ENCODE measurements around the gene NRXN3. TPM values are rescaled to one million over a fixed set of nuclear protein-coding genes. Genes with fewer than 3 reads are reported as not detected.
A peak's percentile ranks its signal among the peaks of the same experiment; 100 is the strongest.

Gene NRXN3
- total and polyA plus RNA-seq, 2 of the 4 experiments (the other 2 are of a cell fraction) = 4.8 to 25.1 TPM

DNA sequence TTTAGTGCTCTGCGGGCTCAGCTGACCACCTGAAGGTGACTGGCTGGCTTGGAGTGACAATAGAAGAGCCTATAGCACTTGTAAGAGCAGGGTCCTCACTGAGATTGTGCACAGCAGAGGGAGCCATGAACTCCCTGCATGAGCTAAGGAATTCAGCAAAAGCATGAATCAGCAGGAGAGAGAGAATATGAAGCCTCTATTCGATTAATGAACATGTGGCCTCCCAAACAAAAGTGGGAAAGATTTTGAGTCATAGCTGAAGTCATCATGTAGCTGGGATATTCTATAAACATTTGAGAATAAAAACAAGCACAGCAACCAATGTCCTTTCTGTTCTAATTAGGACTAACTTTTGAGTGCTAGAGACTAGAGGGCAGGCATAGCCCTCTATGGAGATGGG, 1414.5 kb downstream of the NRXN3 start:
- peaks cover 14% of the 10 kb centered on the region for H3K4me1 ChIP-seq (ENCODE audit: control insufficient read depth, insufficient read depth, low read length)
- H3K36me3 ChIP-seq (ENCODE audit: control insufficient read depth, insufficient read depth, low read length) = no peaks in the 10 kb centered on the region
- H3K18ac ChIP-seq (ENCODE audit: low read depth, low read length) = peak overlapping the region; percentile 98
- H3K27ac ChIP-seq (ENCODE audit: insufficient read depth, low read length) = peak overlapping the region; percentile 85
- BruUV-seq (replicated peaks) = no TSS peak
- H4K8ac ChIP-seq (ENCODE audit: low read depth in 2 of 2, low read length in 2 of 2) = peak overlapping the region; percentile 80 to 90
- H3K27me3 ChIP-seq (ENCODE audit: control insufficient read depth, insufficient read depth, low read length) = no peaks in the 10 kb centered on the region
- H2BK15ac ChIP-seq (ENCODE audit: low read depth, low read length) = peak overlapping the region; percentile 95
- peak overlapping the region; percentile 25 for H3K9ac ChIP-seq (ENCODE audit: low read depth, low read length)
- no peaks in the 10 kb centered on the region for H4K20me1 ChIP-seq (ENCODE audit: insufficient read depth, low read length)
- peak overlapping the region; percentile 62 for H3K14ac ChIP-seq (replicated peaks; ENCODE audit: low read depth, low read length)
- peak overlapping the region; percentile 97 for H2BK120ac ChIP-seq (ENCODE audit: low read depth, low read length)
- H2AK5ac ChIP-seq (ENCODE audit: low read depth, low read length) = peak overlapping the region; percentile 49
- dilution Hi-C loops (cut with HindIII; ENCODE audit: low sequenced_read_pairs, unreplicated experiment) (no loop called here), in situ Hi-C loops (cut with MboI; ENCODE audit: low sequenced_read_pairs) (no loop called here), intact Hi-C loops (cut with micrococcal nuclease) (loop anchor here (2.0 to 10.0 kb wide), 5 partner anchors 306 to 1270 kb away; no protein-coding TSS in a partner anchor)
- WGBS, 2 experiments (ENCODE audit: extremely low coverage in 2 of 2, insufficient read length in 1 of 2) = no CpG with 5 or more reads among the region's 2 CpGs
- no peaks in the 10 kb centered on the region for H3K9me3 ChIP-seq (ENCODE audit: control insufficient read depth, insufficient read depth, low read length)
- peaks cover 7% of the 10 kb centered on the region; the same call in 1 of the 2 replicates for H3K9me1 ChIP-seq (ENCODE audit: insufficient read depth, low read length)
- POLR2A ChIA-PET (ENCODE audit: unreplicated experiment) = no interaction called here
- peak overlapping the region; percentile 96 for H2BK20ac ChIP-seq (ENCODE audit: low read depth, low read length)
- no peaks in the 10 kb centered on the region for H3K79me1 ChIP-seq (ENCODE audit: low read depth in 1 of 2, low read length in 2 of 2)
- H3K4me2 ChIP-seq (ENCODE audit: low read depth, low read length) = peak overlapping the region; percentile 8; the same call in 1 of the 2 replicates
- no peak overlapping the region for H2AK9ac ChIP-seq (replicated peaks; ENCODE audit: low read depth, low read length, poor library complexity)
- H3K56ac ChIP-seq (ENCODE audit: extremely low read depth, insufficient read depth, low read length) = peak overlapping the region; percentile 87
- peak overlapping the region; percentile 65 for H2AFZ ChIP-seq (replicated peaks; ENCODE audit: low read length, poor library complexity)
- peak; percentile 98 for DNase-seq
- ATAC-seq (ENCODE audit: low read depth) = peak; percentile 79
- TF ChIP-seq MXI1 (IDR thresholded peaks at IDR 0.05; ENCODE audit: borderline replicate concordance, low read depth, low read length) = no peak; the same call in 1 of the 2 replicates
- TF ChIP-seq CHD1 (IDR thresholded peaks at IDR 0.05; ENCODE audit: low read depth, low read length) = no peak
- peak; percentile 53 for TF ChIP-seq CTCF (conservative IDR thresholded peaks at IDR 0.05; ENCODE audit: low read depth, low read length)
- TF ChIP-seq SMC3 (IDR thresholded peaks at IDR 0.05; ENCODE audit: low read depth, low read length) = peak; percentile 48
- TF ChIP-seq, protein P1, sequence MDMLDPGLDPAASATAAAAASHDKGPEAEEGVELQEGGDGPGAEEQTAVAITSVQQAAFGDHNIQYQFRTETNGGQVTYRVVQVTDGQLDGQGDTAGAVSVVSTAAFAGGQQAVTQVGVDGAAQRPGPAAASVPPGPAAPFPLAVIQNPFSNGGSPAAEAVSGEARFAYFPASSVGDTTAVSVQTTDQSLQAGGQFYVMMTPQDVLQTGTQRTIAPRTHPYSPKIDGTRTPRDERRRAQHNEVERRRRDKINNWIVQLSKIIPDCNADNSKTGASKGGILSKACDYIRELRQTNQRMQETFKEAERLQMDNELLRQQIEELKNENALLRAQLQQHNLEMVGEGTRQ (IDR thresholded peaks at IDR 0.05; ENCODE audit: low read depth, low read length) = peak; percentile 76
- TF ChIP-seq MAZ (IDR thresholded peaks at IDR 0.05; ENCODE audit: borderline replicate concordance, low read depth, low read length) = no peak
- TF ChIP-seq BHLHE40 (IDR thresholded peaks at IDR 0.05; ENCODE audit: low read depth, low read length) = peak; percentile 53
- TF ChIP-seq FOS (IDR thresholded peaks at IDR 0.05; ENCODE audit: low read depth, low read length) = peak; percentile 83
- TF ChIP-seq RCOR1 (IDR thresholded peaks at IDR 0.05; ENCODE audit: insufficient replicate concordance, low read length) = no peak
- no peak for TF ChIP-seq RFX5 (IDR thresholded peaks at IDR 0.05; ENCODE audit: low read depth, low read length)
- TF ChIP-seq ELK1 (IDR thresholded peaks at IDR 0.05; ENCODE audit: borderline replicate concordance, low read depth, low read length) = no peak
- TF ChIP-seq POLR2A (IDR thresholded peaks at IDR 0.05; ENCODE audit: low read depth, low read length) = no peak
- TF ChIP-seq CEBPB (IDR thresholded peaks at IDR 0.05; ENCODE audit: low read depth, low read length) = no peak
- peak; percentile 75 for TF ChIP-seq MAFK (IDR thresholded peaks at IDR 0.05; ENCODE audit: low read depth, low read length)
- TF ChIP-seq RAD21 (IDR thresholded peaks at IDR 0.05; ENCODE audit: low read length) = peak; percentile 59
- TF ChIP-seq NFE2L2 (IDR thresholded peaks at IDR 0.05; ENCODE audit: low read depth, low read length) = peak; percentile 80
- H4K5ac ChIP-seq (ENCODE audit: low read depth, low read length) = peak overlapping the region; percentile 96
- CTCF ChIA-PET = interaction anchor here (0.9 to 1.5 kb wide), 6 partner anchors 20 to 1271 kb away, joined by 3 to 4 read pairs (median 4); no protein-coding TSS in a partner anchor
- peak overlapping the region; percentile 84 for H3K23ac ChIP-seq (ENCODE audit: low read depth, low read length)
- H2BK5ac ChIP-seq (ENCODE audit: low read depth, low read length, poor library complexity, severe bottlenecking) = peak overlapping the region; percentile 98
- H4K91ac ChIP-seq (ENCODE audit: insufficient read depth, low read depth, low read length) = peak overlapping the region; percentile 92
- no peak overlapping the region for H3K4me3 ChIP-seq (ENCODE audit: insufficient read depth, low read depth, low read length)
- H3K4ac ChIP-seq (ENCODE audit: low read depth, low read length) = peak overlapping the region; percentile 88

Data from IMR-90 (cell line).